SK-N-SH treated with all-trans-retinoic acid at 6 μM for 48 hours (cell line): ENCODE measurements around the gene COX19.
A peak's percentile ranks its signal among the peaks of the same experiment; 100 is the strongest.

Source experiments
- ATAC-seq: fragments of 200-7000 bp; cut with Tn5 transposase; 3 replicates; pipeline ENCODE4 v1.9.1; 2020; ENCODE audit warnings: mild to moderate bottlenecking, moderate library complexity
- ARNTL ChIP-seq: fragments of 450-650 bp; formaldehyde crosslinking; IDR thresholded peaks from 2 replicates; pipeline ENCODE4 v1.5.0; 2020; ENCODE audit warnings: low read depth, mild to moderate bottlenecking, moderate library complexity, borderline replicate concordance
- CREB5 ChIP-seq: fragments of 250-450 bp; sonication (Bioruptor Pico); IDR thresholded peaks from 2 replicates; pipeline ENCODE4 v1.5.1; 2020; ENCODE audit warnings: low read depth, mild to moderate bottlenecking, moderate library complexity
- CSDC2 ChIP-seq: fragments of 250-450 bp; sonication (Bioruptor Pico); IDR thresholded peaks from 2 replicates; pipeline ENCODE4 v1.5.0; 2020; ENCODE audit warnings: mild to moderate bottlenecking, moderate library complexity
- CSRNP3 ChIP-seq: fragments of 250-450 bp; sonication (Bioruptor Pico); IDR thresholded peaks from 2 replicates; pipeline ENCODE4 v1.5.1; 2021; ENCODE audit warnings: mild to moderate bottlenecking, moderate library complexity
- GLIS3 ChIP-seq: fragments of 250-450 bp; sonication (Bioruptor Pico); IDR thresholded peaks from 2 replicates; pipeline ENCODE4 v1.5.0; 2020; ENCODE audit warnings: mild to moderate bottlenecking, moderate library complexity
- OSR1 ChIP-seq: fragments of 250-450 bp; sonication (Bioruptor Pico); IDR thresholded peaks from 2 replicates; pipeline ENCODE4 v1.8.0; 2022; ENCODE audit warnings: moderate library complexity, mild to moderate bottlenecking, inconsistent platforms
- POU6F1 ChIP-seq: fragments of 250-450 bp; sonication (Bioruptor Pico); IDR thresholded peaks from 2 replicates; pipeline ENCODE4 v1.8.0; 2021; ENCODE audit warnings: low read depth, mild to moderate bottlenecking, moderate library complexity, borderline replicate concordance
- PPARA ChIP-seq: fragments of 250-450 bp; sonication (Bioruptor Pico); IDR thresholded peaks from 2 replicates; pipeline ENCODE4 v1.5.0; 2020; ENCODE audit warnings: mild to moderate bottlenecking, borderline replicate concordance
- RARB ChIP-seq: fragments of 250-450 bp; sonication (Bioruptor Pico); IDR thresholded peaks from 2 replicates; pipeline ENCODE4 v1.8.0; 2021; ENCODE audit warnings: mild to moderate bottlenecking, moderate library complexity
- SNAI2 ChIP-seq: fragments of 250-450 bp; sonication (Bioruptor Pico); IDR thresholded peaks from 2 replicates; pipeline ENCODE4 v1.5.0; 2020; ENCODE audit warnings: mild to moderate bottlenecking, moderate library complexity
- TCF4 ChIP-seq: fragments of 250-450 bp; sonication (Bioruptor Pico); IDR thresholded peaks from 2 replicates; pipeline ENCODE4 v1.8.0; 2021; ENCODE audit warnings: mild to moderate bottlenecking, moderate library complexity, borderline replicate concordance
- TOX ChIP-seq: fragments of 250-450 bp; sonication (Bioruptor Pico); IDR thresholded peaks from 2 replicates; pipeline ENCODE4 v1.8.0; 2021; ENCODE audit warnings: mild to moderate bottlenecking, moderate library complexity, borderline replicate concordance
- TSHZ2 ChIP-seq: fragments of 250-450 bp; sonication (Bioruptor Pico); IDR thresholded peaks from 2 replicates; pipeline ENCODE4 v1.5.0; 2020; ENCODE audit warnings: mild to moderate bottlenecking, moderate library complexity
- ZFP3 ChIP-seq: fragments of 250-450 bp; sonication (Bioruptor Pico); IDR thresholded peaks from 2 replicates; pipeline ENCODE4 v1.5.0; 2020; ENCODE audit warnings: mild to moderate bottlenecking, moderate library complexity
- ZFP30 ChIP-seq: fragments of 450-650 bp; formaldehyde crosslinking; IDR thresholded peaks from 2 replicates; pipeline ENCODE4 v1.5.0; 2022; ENCODE audit warnings: mild to moderate bottlenecking, moderate library complexity
- ZNF70 ChIP-seq: fragments of 450-650 bp; formaldehyde crosslinking; IDR thresholded peaks from 2 replicates; pipeline ENCODE4 v1.5.0; 2020; ENCODE audit warnings: mild to moderate bottlenecking, moderate library complexity
- ZNF8 ChIP-seq: fragments of 450-650 bp; formaldehyde crosslinking; IDR thresholded peaks from 2 replicates; pipeline ENCODE4 v1.5.0; 2020; ENCODE audit warnings: mild to moderate bottlenecking, moderate library complexity

Gene COX19

GRCh38 chr7:995571-995970 lies 20.2 kb upstream of the COX19 start:
- TF ChIP-seq CSRNP3 (CRISPR knock-in tag) = no peak
- no peak for TF ChIP-seq OSR1 (CRISPR knock-in tag)
- TF ChIP-seq TOX = no peak
- TF ChIP-seq ZNF8 (CRISPR knock-in tag) = no peak
- TF ChIP-seq RARB (CRISPR knock-in tag) = no peak
- no peak for TF ChIP-seq GLIS3
- ATAC-seq = no peak

- ATAC-seq = no peak
Observed at GRCh38 chr7:994592-995308, 19.4 kb upstream of the COX19 start.

GRCh38 chr7:992709-993607 lies 17.6 kb upstream of the COX19 start:
- TF ChIP-seq GLIS3 (0 out of 2 replicates have a peak, but pooled peaks have one; percentile 5), ZNF70 (CRISPR knock-in tag) (no peak)
- TF ChIP-seq, all 23 proteins: peak for 1
- ATAC-seq = peak; percentile 97

More at GRCh38 chr7:994592-995308, 19.4 kb upstream of the COX19 start:
- TF ChIP-seq SNAI2 (CRISPR knock-in tag) (no peak), OSR1 (CRISPR knock-in tag) (no peak), CSRNP3 (CRISPR knock-in tag) (no peak), ZFP3 (no peak)

GRCh38 chr7:991729-992656 lies 16.6 kb upstream of the COX19 start:
- no peak for ATAC-seq

More at GRCh38 chr7:991729-992656, 16.6 kb upstream of the COX19 start:
- no peak for TF ChIP-seq ZFP30
- no peak for TF ChIP-seq PPARA (CRISPR knock-in tag)
- TF ChIP-seq ZFP3 = no peak
- TF ChIP-seq TSHZ2 (CRISPR knock-in tag) = no peak
- TF ChIP-seq CREB5 = no peak
- no peak for TF ChIP-seq CSDC2
- TF ChIP-seq ZNF8 (CRISPR knock-in tag) = no peak
- no peak for TF ChIP-seq POU6F1 (CRISPR knock-in tag)
- TF ChIP-seq TCF4 (CRISPR knock-in tag) = no peak
- no peak for TF ChIP-seq ARNTL
